OCI-LY7 (cell line): Measurements from ENCODE around the gene KIF25. TPM values are rescaled to one million over a fixed set of nuclear protein-coding genes. Genes with fewer than 3 reads are reported as not detected.

Source experiments
- BruUV-seq: library from RNA; stranded (reverse); fragments of 400-500 nt; replicated peaks from 2 replicates; lab custom pipeline; 2021; lab: Mats Ljungman, UMichigan
- CTCF ChIA-PET: fragments of 300-600 bp; sonication (Branson Sonifier 250); formaldehyde crosslinking; loops from one replicate; lab custom pipeline; 2022; ENCODE audit warnings: antibody characterized with exemption; ENCODE audit not compliant: unreplicated experiment; lab: Charles Lee
- POLR2A ChIA-PET: fragments of 300-600 bp; sonication (Branson Sonifier 250); formaldehyde crosslinking; loops from one replicate; lab custom pipeline; 2022; ENCODE audit warnings: antibody characterized with exemption; lab: Charles Lee
- DNase-seq: peaks from one replicate; pipeline ENCODE4 v3.0.0-alpha.2; 2015; ENCODE audit warnings: low spot score
- H2AFZ ChIP-seq: fragments of 200-600 bp; sonication (generic), shearing (Covaris generic); 2 replicates; pipeline ENCODE4 v1.6.1; 2014; ENCODE audit warnings: mild to moderate bottlenecking, antibody characterized with exemption, low read length, moderate library complexity
- H3K27ac ChIP-seq: fragments of 200-600 bp; sonication (generic); 2 replicates; pipeline ENCODE4 v1.5.1; 2014; ENCODE audit warnings: mixed run types, low read depth, mild to moderate bottlenecking, moderate library complexity, low read length, inconsistent platforms; ENCODE audit not compliant: poor library complexity, severe bottlenecking
- H3K36me3 ChIP-seq: fragments of 200-600 bp; sonication (generic); 2 replicates; pipeline ENCODE4 v1.6.1; 2014; ENCODE audit warnings: mild to moderate bottlenecking, antibody characterized with exemption, low read length, moderate library complexity, mixed read lengths; ENCODE audit not compliant: insufficient read depth
- H3K4me1 ChIP-seq: fragments of 200-600 bp; sonication (generic); 2 replicates; pipeline ENCODE4 v1.5.1; 2014; ENCODE audit warnings: mild to moderate bottlenecking, low read length; ENCODE audit not compliant: insufficient read depth, poor library complexity, severe bottlenecking
- H3K4me2 ChIP-seq: fragments of 200-600 bp; sonication (generic); 2 replicates; pipeline ENCODE4 v1.6.1; 2014; ENCODE audit warnings: mild to moderate bottlenecking, low read length
- H3K4me3 ChIP-seq: fragments of 200-600 bp; sonication (generic); 2 replicates; pipeline ENCODE4 v1.5.1; 2014; ENCODE audit warnings: mild to moderate bottlenecking, low read depth, low read length; ENCODE audit not compliant: poor library complexity, severe bottlenecking
- H3K79me2 ChIP-seq: fragments of 200-600 bp; sonication (generic); 2 replicates; pipeline ENCODE4 v1.6.1; 2016; ENCODE audit warnings: low read depth, mild to moderate bottlenecking, low read length, moderate library complexity, mixed read lengths; ENCODE audit not compliant: insufficient read depth
- H3K9me2 ChIP-seq: fragments of 200-600 bp; sonication (generic); 2 replicates; pipeline ENCODE4 v1.6.1; 2016; ENCODE audit warnings: mild to moderate bottlenecking, low read length, mixed read lengths; ENCODE audit not compliant: insufficient read depth
- H3K9me3 ChIP-seq: fragments of 200-600 bp; sonication (generic); 2 replicates; pipeline ENCODE4 v1.6.1; 2014; ENCODE audit warnings: mild to moderate bottlenecking, mixed run types, low read length, mixed read lengths
- H4K20me1 ChIP-seq: fragments of 200-600 bp; sonication (generic); 2 replicates; pipeline ENCODE4 v1.6.1; 2014; ENCODE audit warnings: mild to moderate bottlenecking, antibody characterized with exemption, low read length, moderate library complexity, mixed read lengths; ENCODE audit not compliant: insufficient read depth
- CTCF ChIP-seq: fragments of 200-600 bp; sonication (generic); conservative IDR thresholded peaks from 2 replicates; pipeline ENCODE4 v1.5.1; 2014; ENCODE audit warnings: mild to moderate bottlenecking, antibody characterized with exemption, low read length, moderate library complexity, mixed read lengths
- EZH2phosphoT487 ChIP-seq: fragments of 200-600 bp; sonication (generic); IDR thresholded peaks from 2 replicates; pipeline ENCODE4 v1.6.1; 2018; ENCODE audit warnings: low read depth, borderline replicate concordance, mild to moderate bottlenecking, mixed run types, antibody characterized with exemption, low read length, moderate library complexity, mixed read lengths
- intact Hi-C: fragments of 100-400 bp; cut with micrococcal nuclease; formaldehyde crosslinking; loops from one replicate; pipeline ENCODE4 v1.10.0; 2022; ENCODE audit not compliant: unreplicated experiment
- total RNA-seq, 2 experiments: library from RNA; depleted of rRNA in 1 of 2; stranded (reverse); fragments of >200 nt in 1 of 2; shearing (Covaris generic) in 1 of 2; gene quantifications; 2 replicates each; pipeline ENCODE4 v1.2.3, GENCODE V29; 2014 to 2022

The KIF25 gene
- total RNA-seq, 2 experiments from 2014 or later = not detected

DNA sequence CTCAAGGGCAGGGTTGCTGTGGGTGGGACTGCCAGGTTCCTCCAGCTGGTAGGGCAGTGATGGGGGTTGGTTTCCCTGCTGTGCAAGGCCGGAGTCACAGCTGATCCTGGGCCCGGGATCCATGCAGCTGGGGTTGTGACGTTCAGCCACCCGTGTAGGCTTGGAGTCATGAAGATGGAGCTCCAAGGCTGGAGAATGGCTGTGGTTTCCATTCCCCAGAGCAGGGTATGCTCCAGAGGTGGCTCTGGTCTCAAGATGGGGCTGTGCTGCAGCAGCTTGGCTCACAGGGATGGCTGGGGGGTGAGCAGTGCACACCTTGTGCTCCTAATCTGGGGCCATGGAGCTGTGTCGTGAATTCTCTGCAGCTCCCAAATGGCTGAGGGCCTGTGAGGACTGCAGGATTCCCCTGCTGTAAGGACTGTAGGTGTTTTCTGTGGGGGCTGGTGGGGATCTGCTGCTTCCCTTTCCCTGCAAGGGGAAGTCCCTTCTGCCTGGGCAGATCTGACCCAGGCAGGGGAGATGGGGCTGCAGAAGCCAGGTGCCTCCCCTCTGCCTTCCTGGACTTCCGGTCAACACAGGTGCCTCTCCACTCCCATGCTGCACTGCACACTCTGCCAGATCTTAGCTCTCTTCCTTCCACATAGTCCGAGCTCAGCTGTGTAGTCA is 15.9 kb downstream of the KIF25 start:
- CTCF ChIA-PET = no interaction called here
- no TSS peak for BruUV-seq
- no peak overlapping the region for H2AFZ ChIP-seq

GRCh38 chr6:168014428-168014827 is 17.0 kb downstream of the KIF25 start:
- no TSS peak for BruUV-seq
- CTCF ChIA-PET = no interaction called here

More for the DNA sequence above, 15.9 kb downstream of the KIF25 start:
- intact Hi-C loops = no loop called here
- H3K9me3 ChIP-seq = peaks cover 17% of the 10 kb centered on the region; the same call in 1 of the 2 replicates
- no peaks in the 10 kb centered on the region for H3K4me1 ChIP-seq
- TF ChIP-seq CTCF (no peak), EZH2phosphoT487 (no peak)
- POLR2A ChIA-PET = interaction anchor here (0.6 to 0.7 kb wide), 2 partner anchors 11 to 167 kb away, joined by 3 to 13 read pairs; no protein-coding TSS in a partner anchor
- no peaks in the 10 kb centered on the region for H3K9me2 ChIP-seq
- DNase-seq = no peak
- H3K27ac ChIP-seq = no peak overlapping the region
- H4K20me1 ChIP-seq = no peaks in the 10 kb centered on the region
- no peak overlapping the region for H3K4me3 ChIP-seq
- H3K4me2 ChIP-seq = no peak overlapping the region
- no peaks in the 10 kb centered on the region for H3K79me2 ChIP-seq
- H3K36me3 ChIP-seq = no peaks in the 10 kb centered on the region

More at GRCh38 chr6:168014428-168014827, 17.0 kb downstream of the KIF25 start:
- Histone ChIP-seq H3K36me3 (no peaks in the 10 kb centered on the region), H3K9me2 (no peaks in the 10 kb centered on the region), H4K20me1 (no peaks in the 10 kb centered on the region), H3K79me2 (no peaks in the 10 kb centered on the region), H3K4me3 (no peak overlapping the region), H3K27ac (no peak overlapping the region), H2AFZ (no peak overlapping the region), H3K4me2 (no peak overlapping the region), H3K4me1 (no peaks in the 10 kb centered on the region), H3K9me3 (peaks cover 17% of the 10 kb centered on the region; the same call in 1 of the 2 replicates)
- POLR2A ChIA-PET = no interaction called here
- intact Hi-C loops = no loop called here
- no peak for TF ChIP-seq EZH2phosphoT487
- TF ChIP-seq CTCF = no peak
- no peak for DNase-seq
